Gastrocnemius medialis (tissue), 4 donors: ENCODE results near the gene NUAK2.

ENCODE experiments used
- CTCF ChIP-seq, 5 experiments: fragments of 450-650 bp in 3 of 5; fragments of 200-600 bp in 2 of 5; sonication (generic) in 2 of 5; IDR thresholded peaks in 4 of 5; conservative IDR thresholded peaks in 1 of 5; 1 replicate in 4 of 5; 2 replicates in 1 of 5; pipeline ENCODE4 v1.5.1; 2016 to 2019; ENCODE audit warnings: antibody characterized with exemption in 5 of 5, mild to moderate bottlenecking in 3 of 5, moderate library complexity in 3 of 5
- POLR2A ChIP-seq, 2 donors: fragments of 450-650 bp; IDR thresholded peaks; one replicate each; pipeline ENCODE4 v1.6.1; 2017; ENCODE audit warnings: antibody characterized with exemption in 2 of 2, mild to moderate bottlenecking in 2 of 2, moderate library complexity in 2 of 2

- no peak for TF ChIP-seq CTCF (IDR thresholded peaks at IDR 0.05 in 4 of 5, conservative IDR thresholded peaks at IDR 0.05 in 1 of 5)
- no peak for TF ChIP-seq POLR2A (IDR thresholded peaks at IDR 0.05)
Measured at GRCh38 chr1:205263580-205264190, 57.9 kb downstream of the NUAK2 start.
